SK-N-MC (cell line): ENCODE data around the gene SLC31A1.

Source experiments
- EZH2 ChIP-seq: fragments of 200-600 bp; sonication (generic); IDR thresholded peaks from one replicate; pipeline ENCODE4 v1.6.1; 2017; ENCODE audit warnings: antibody characterized with exemption
- POLR2AphosphoS5 ChIP-seq: IDR thresholded peaks from 2 replicates; pipeline ENCODE4 v1.6.1; 2012; ENCODE audit warnings: mild to moderate bottlenecking, low read depth, low read length, borderline replicate concordance

DNA sequence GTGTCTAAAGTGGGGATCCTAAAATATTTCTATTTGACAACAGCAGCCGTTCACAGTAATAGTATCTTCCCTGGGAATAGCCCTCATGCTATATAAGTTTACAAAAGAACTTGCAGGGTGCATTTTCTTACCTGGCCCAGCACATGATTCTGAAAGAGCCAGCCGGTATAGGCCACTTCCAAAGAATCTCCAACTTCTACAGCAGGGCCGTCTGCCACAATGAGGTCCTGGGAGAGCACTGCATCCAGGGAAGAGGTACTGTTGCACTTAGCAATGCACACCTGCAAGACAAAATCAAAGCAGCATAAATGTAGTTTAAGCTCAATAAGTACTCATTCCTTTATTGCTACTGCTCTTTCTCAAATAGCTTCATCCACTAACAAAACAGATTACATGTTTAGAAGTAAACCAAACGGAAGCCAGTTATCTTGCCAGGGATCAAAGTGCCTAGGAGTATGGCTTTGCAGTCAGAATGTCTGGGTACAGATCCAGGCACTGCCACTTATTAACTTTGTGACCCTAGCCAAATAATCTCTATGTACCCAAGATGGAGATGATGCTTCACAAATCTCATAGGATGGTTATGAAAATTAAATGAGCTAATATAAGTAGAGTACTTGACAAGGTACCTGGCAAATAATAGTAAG, 21.5 kb upstream of the SLC31A1 start:
- TF ChIP-seq EZH2 = no peak
- TF ChIP-seq POLR2AphosphoS5 = no peak
